HCT116 (cell line): ENCODE results near the gene MYH11. TPM values are rescaled to one million over a fixed set of nuclear protein-coding genes. Genes with fewer than 3 reads are reported as not detected.

Source experiments
- ATAC-seq: fragments of 200-7000 bp; cut with Tn5 transposase; 2 replicates; pipeline ENCODE4 v1.9.1; 2020; ENCODE audit warnings: mild to moderate bottlenecking, moderate library complexity
- BruUV-seq: library from RNA; stranded (reverse); fragments of 400-500 nt; replicated peaks from 2 replicates; lab custom pipeline; 2021; lab: Mats Ljungman, UMichigan
- CTCF ChIA-PET: fragments of 300-600 bp; sonication (Branson Sonifier 250); formaldehyde crosslinking; loops from one replicate; lab custom pipeline; 2021; ENCODE audit warnings: antibody characterized with exemption; lab: Charles Lee
- POLR2A ChIA-PET: fragments of 300-600, 350-600 bp; sonication (Branson Sonifier 250); formaldehyde crosslinking; loops from one replicate; lab custom pipeline; 2021; ENCODE audit warnings: antibody characterized with exemption; lab: Charles Lee
- RAD21 ChIA-PET, 2 experiments: fragments of 300-600 bp; sonication (Branson Sonifier 250); formaldehyde crosslinking; loops; one replicate each; lab custom pipeline; 2023; ENCODE audit warnings: low total read pairs in 2 of 2; ENCODE audit not compliant: uncharacterized antibody in 2 of 2, unreplicated experiment in 2 of 2, low non-redundant PET in 1 of 2; lab: Charles Lee
- DNase-seq: peaks from one replicate; pipeline ENCODE4 v3.0.0-alpha.2; 2010; ENCODE audit warnings: low read depth, low spot score
- H2AFZ ChIP-seq: fragments of 200-600 bp; shearing (Covaris generic), sonication (generic); 2 replicates; pipeline ENCODE4 v1.6.1; 2017; ENCODE audit warnings: low read depth, mixed run types, mixed read lengths, antibody characterized with exemption, low read length; ENCODE audit not compliant: poor library complexity, severe bottlenecking
- H3K27ac ChIP-seq: 2 replicates; pipeline ENCODE4 v1.5.1; 2012; ENCODE audit warnings: low read depth, low read length
- H3K27me3 ChIP-seq: fragments of 200-600 bp; sonication (generic); 2 replicates; pipeline ENCODE4 v1.6.1; 2016; ENCODE audit warnings: mixed run types, low read length, mixed read lengths; ENCODE audit not compliant: insufficient read depth
- H3K36me3 ChIP-seq, 2 experiments: fragments of 200-500 bp in 1 of 2; fragments of 200-600 bp in 1 of 2; sonication (Bioruptor generic) in 1 of 2; sonication (generic) in 1 of 2; 2 replicates each; pipeline versions ENCODE4 v1.5.1 to v1.6.1; 2014 to 2016; ENCODE audit warnings: low read length in 2 of 2, inconsistent platforms in 1 of 2, mixed read lengths in 1 of 2, mixed run types in 1 of 2; ENCODE audit not compliant: insufficient read depth in 2 of 2, control insufficient read depth in 1 of 2
- H3K4me1 ChIP-seq, 2 experiments: fragments of 200-600 bp in 1 of 2; sonication (generic) in 1 of 2; 2 replicates each; pipeline versions ENCODE4 v1.5.1 to v1.6.1; 2012 to 2017; ENCODE audit warnings: low read length in 2 of 2, inconsistent platforms in 1 of 2, mild to moderate bottlenecking in 1 of 2, mixed read lengths in 1 of 2, mixed run types in 1 of 2, moderate library complexity in 1 of 2; ENCODE audit not compliant: insufficient read depth in 2 of 2, control insufficient read depth in 1 of 2
- H3K4me2 ChIP-seq: fragments of 200-600 bp; sonication (generic); 2 replicates; pipeline ENCODE4 v1.6.1; 2017; ENCODE audit warnings: mixed run types, low read length, mixed read lengths
- H3K4me3 ChIP-seq, 2 experiments: fragments of 200-600 bp in 1 of 2; sonication (generic) in 1 of 2; replicated peaks in 1 of 2; 2 replicates each; pipeline ENCODE4 v1.5.1; 2011 to 2016; ENCODE audit warnings: low read length in 2 of 2, control low read depth in 1 of 2, low read depth in 1 of 2, mild to moderate bottlenecking in 1 of 2, mixed read lengths in 1 of 2, mixed run types in 1 of 2
- H3K79me2 ChIP-seq: fragments of 200-600 bp; sonication (generic); 2 replicates; pipeline ENCODE4 v1.6.1; 2017; ENCODE audit warnings: mild to moderate bottlenecking, mixed run types, low read length, moderate library complexity, mixed read lengths; ENCODE audit not compliant: insufficient read depth
- H3K9ac ChIP-seq: fragments of 200-600 bp; sonication (generic); 2 replicates; pipeline ENCODE4 v1.6.1; 2016; ENCODE audit warnings: low read length, mixed read lengths
- H3K9me2 ChIP-seq: fragments of 200-600 bp; sonication (generic), shearing (Covaris generic); 2 replicates; pipeline ENCODE4 v1.6.1; 2017; ENCODE audit warnings: mixed run types, mild to moderate bottlenecking, moderate library complexity; ENCODE audit not compliant: insufficient read depth
- H3K9me3 ChIP-seq, 2 experiments: fragments of 200-500 bp in 1 of 2; fragments of 200-600 bp in 1 of 2; sonication (Bioruptor generic) in 1 of 2; sonication (generic) in 1 of 2; 2 replicates each; pipeline ENCODE4 v1.6.1; 2014 to 2017; ENCODE audit warnings: low read length in 2 of 2, mixed read lengths in 2 of 2, inconsistent platforms in 1 of 2, low read depth in 1 of 2, mild to moderate bottlenecking in 1 of 2, mixed run types in 1 of 2, moderate library complexity in 1 of 2; ENCODE audit not compliant: control insufficient read depth in 1 of 2, insufficient read depth in 1 of 2
- H4K20me1 ChIP-seq: fragments of 200-600 bp; sonication (generic), shearing (Covaris generic); 2 replicates; pipeline ENCODE4 v1.6.1; 2017; ENCODE audit warnings: mixed run types, mild to moderate bottlenecking, moderate library complexity; ENCODE audit not compliant: insufficient read depth
- EZH2 ChIP-seq: fragments of 200-600 bp; sonication (generic); IDR thresholded peaks from 2 replicates; pipeline ENCODE4 v1.6.1; 2017; ENCODE audit warnings: antibody characterized with exemption, mixed run types
- EZH2phosphoT487 ChIP-seq: fragments of 200-600 bp; IDR thresholded peaks from 2 replicates; pipeline ENCODE4 v1.6.1; 2018; ENCODE audit warnings: antibody characterized with exemption, borderline replicate concordance
- FOSL1 ChIP-seq: IDR thresholded peaks from 2 replicates; pipeline ENCODE4 v1.6.1; 2012; ENCODE audit warnings: low read depth
- POLR2A ChIP-seq: IDR thresholded peaks from 2 replicates; pipeline ENCODE4 v1.7.0; 2011; ENCODE audit warnings: borderline replicate concordance; ENCODE audit not compliant: insufficient read depth, insufficient read length; ENCODE audit errors: extremely low read depth
- RAD21 ChIP-seq: IDR thresholded peaks from 2 replicates; pipeline ENCODE4 v1.6.1; 2012; ENCODE audit warnings: low read depth, mild to moderate bottlenecking
- SIN3A ChIP-seq: IDR thresholded peaks from 2 replicates; pipeline ENCODE4 v1.6.1; 2012; ENCODE audit warnings: low read depth
- SP1 ChIP-seq: IDR thresholded peaks from 2 replicates; pipeline ENCODE4 v1.6.1; 2012; ENCODE audit warnings: low read depth
- TCF7L2 ChIP-seq: IDR thresholded peaks from 2 replicates; pipeline ENCODE4 v1.7.0; 2011; ENCODE audit warnings: borderline replicate concordance, inconsistent platforms; ENCODE audit not compliant: insufficient read depth, insufficient read length; ENCODE audit errors: extremely low read depth
- YY1 ChIP-seq: IDR thresholded peaks from 2 replicates; pipeline ENCODE4 v1.6.1; 2011; ENCODE audit warnings: low read length, low read depth, moderate library complexity, mild to moderate bottlenecking; ENCODE audit not compliant: insufficient replicate concordance; ENCODE audit errors: extremely low read depth
- ZFX ChIP-seq: fragments of 450-650 bp; IDR thresholded peaks from 2 replicates; pipeline ENCODE4 v1.6.1; 2017
- intact Hi-C: fragments of 100-400 bp; cut with micrococcal nuclease; formaldehyde crosslinking; loops from 2 replicates; pipeline ENCODE4 v1.10.0; 2022
- total RNA-seq: library from RNA; stranded (reverse); gene quantifications from one replicate; pipeline ENCODE4 v1.2.1, GENCODE V29; 2021; ENCODE audit not compliant: unreplicated experiment
- TF ChIP-seq, protein P1 (sequence below): IDR thresholded peaks from 2 replicates; pipeline ENCODE4 v1.6.1; 2011; ENCODE audit warnings: mild to moderate bottlenecking, low read length, moderate library complexity; ENCODE audit not compliant: insufficient replicate concordance; ENCODE audit errors: extremely low read depth
- TF ChIP-seq, protein P2 (sequence below), 3 experiments: fragments of 200-600 bp in 1 of 3; sonication (generic) in 1 of 3; IDR thresholded peaks in 2 of 3; conservative IDR thresholded peaks in 1 of 3; 2 replicates each; pipeline ENCODE4 v1.5.1; 2012 to 2017; ENCODE audit warnings: low read depth in 2 of 3, low read length in 2 of 3, antibody characterized with exemption in 1 of 3, borderline replicate concordance in 1 of 3, control low read depth in 1 of 3, mild to moderate bottlenecking in 1 of 3, mixed read lengths in 1 of 3, mixed run types in 1 of 3, moderate library complexity in 1 of 3; ENCODE audit not compliant: insufficient read depth in 1 of 3

MYH11 gene
- total RNA-seq, 1 experiment from 2014 or later, result 0.61 TPM

DNA sequence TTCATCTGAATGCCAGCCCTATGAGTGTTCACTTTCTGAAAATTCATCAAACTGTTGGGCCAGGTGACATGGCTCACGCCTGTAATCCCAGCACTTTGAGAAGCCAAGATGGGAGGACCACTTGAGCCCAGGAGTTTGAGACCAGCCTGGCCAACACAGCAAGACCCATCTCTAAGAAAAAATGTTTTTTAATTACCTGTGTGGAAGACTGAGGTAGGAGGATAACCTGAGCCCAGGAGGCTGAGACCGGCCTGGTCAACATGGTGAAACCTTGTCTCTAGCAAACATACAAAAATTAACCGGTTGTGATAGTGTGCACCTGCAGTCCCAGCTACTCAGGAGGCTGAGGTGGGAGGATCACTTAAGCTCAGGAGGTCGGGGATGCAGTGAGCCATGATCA, 10.3 kb downstream of the MYH11 start:
- H3K79me2 ChIP-seq, result no peaks in the 10 kb centered on the region

DNA sequence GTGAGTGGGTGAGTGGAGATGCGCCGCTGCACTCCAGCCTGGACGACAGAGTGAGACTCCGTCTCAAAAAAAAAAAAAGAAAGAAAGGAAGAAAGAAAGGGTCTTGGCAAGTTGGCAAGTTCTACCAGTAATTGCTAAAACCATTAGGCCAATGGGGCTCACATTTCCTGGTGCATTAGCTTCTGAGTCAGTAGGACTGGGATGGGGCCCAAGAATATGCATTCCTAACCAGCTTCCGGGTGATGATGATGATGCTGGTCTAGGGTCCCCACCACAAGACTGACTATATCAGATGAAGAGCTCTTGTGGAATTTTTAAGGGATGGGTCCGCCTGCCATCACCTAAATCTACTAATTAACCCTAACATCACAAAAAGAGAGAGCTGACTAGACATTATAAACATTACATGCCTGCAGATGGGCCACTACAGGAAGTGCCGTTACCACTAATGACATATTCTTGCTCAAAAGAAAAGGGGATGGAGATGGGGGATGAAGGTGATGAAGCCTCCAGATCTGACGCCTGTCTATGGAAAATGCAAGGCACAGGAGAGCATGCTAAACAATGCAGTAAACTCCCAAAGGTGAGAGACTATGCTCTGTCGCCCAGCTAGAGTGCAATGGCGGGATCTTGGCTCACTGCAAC, 13.1 kb downstream of the MYH11 start:
- Histone ChIP-seq H3K4me1 (no peaks in the 10 kb centered on the region), H3K36me3 (no peaks in the 10 kb centered on the region), H3K9ac (no peak overlapping the region), H3K4me3 (no peak overlapping the region), H3K27ac (no peak overlapping the region)
- RAD21 ChIA-PET, result no interaction called here
- BruUV-seq, result no TSS peak
- CTCF ChIA-PET, result no interaction called here
- TF ChIP-seq EZH2phosphoT487 (no peak), SP1 (no peak), RAD21 (no peak), SIN3A (no peak), POLR2A (no peak), ZFX (no peak), EZH2 (no peak), TCF7L2 (no peak), YY1 (no peak)
- TF ChIP-seq, protein P1, sequence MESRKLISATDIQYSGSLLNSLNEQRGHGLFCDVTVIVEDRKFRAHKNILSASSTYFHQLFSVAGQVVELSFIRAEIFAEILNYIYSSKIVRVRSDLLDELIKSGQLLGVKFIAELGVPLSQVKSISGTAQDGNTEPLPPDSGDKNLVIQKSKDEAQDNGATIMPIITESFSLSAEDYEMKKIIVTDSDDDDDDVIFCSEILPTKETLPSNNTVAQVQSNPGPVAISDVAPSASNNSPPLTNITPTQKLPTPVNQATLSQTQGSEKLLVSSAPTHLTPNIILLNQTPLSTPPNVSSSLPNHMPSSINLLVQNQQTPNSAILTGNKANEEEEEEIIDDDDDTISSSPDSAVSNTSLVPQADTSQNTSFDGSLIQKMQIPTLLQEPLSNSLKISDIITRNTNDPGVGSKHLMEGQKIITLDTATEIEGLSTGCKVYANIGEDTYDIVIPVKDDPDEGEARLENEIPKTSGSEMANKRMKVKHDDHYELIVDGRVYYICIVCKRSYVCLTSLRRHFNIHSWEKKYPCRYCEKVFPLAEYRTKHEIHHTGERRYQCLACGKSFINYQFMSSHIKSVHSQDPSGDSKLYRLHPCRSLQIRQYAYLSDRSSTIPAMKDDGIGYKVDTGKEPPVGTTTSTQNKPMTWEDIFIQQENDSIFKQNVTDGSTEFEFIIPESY, result no peak
- TF ChIP-seq, protein P2, sequence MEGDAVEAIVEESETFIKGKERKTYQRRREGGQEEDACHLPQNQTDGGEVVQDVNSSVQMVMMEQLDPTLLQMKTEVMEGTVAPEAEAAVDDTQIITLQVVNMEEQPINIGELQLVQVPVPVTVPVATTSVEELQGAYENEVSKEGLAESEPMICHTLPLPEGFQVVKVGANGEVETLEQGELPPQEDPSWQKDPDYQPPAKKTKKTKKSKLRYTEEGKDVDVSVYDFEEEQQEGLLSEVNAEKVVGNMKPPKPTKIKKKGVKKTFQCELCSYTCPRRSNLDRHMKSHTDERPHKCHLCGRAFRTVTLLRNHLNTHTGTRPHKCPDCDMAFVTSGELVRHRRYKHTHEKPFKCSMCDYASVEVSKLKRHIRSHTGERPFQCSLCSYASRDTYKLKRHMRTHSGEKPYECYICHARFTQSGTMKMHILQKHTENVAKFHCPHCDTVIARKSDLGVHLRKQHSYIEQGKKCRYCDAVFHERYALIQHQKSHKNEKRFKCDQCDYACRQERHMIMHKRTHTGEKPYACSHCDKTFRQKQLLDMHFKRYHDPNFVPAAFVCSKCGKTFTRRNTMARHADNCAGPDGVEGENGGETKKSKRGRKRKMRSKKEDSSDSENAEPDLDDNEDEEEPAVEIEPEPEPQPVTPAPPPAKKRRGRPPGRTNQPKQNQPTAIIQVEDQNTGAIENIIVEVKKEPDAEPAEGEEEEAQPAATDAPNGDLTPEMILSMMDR (IDR thresholded peaks at IDR 0.05 in 2 of 3, conservative IDR thresholded peaks at IDR 0.05 in 1 of 3; ENCODE audit: borderline replicate concordance in 1 of 3, insufficient read depth in 1 of 3, low read depth in 2 of 3, low read length in 2 of 3), result no peak
- TF ChIP-seq, all 23 proteins: peak for 0
- Histone ChIP-seq H3K9me3 (no peaks in the 10 kb centered on the region), H3K79me2 (no peaks in the 10 kb centered on the region), H3K4me2 (no peak overlapping the region), H4K20me1 (no peaks in the 10 kb centered on the region), H3K27me3 (no peaks in the 10 kb centered on the region), H3K9me2 (no peaks in the 10 kb centered on the region), H2AFZ (no peak overlapping the region)
- POLR2A ChIA-PET, result no interaction called here
- DNase-seq (no peak), ATAC-seq (no peak)
- intact Hi-C loops, result no loop called here

More for the DNA sequence above, 10.3 kb downstream of the MYH11 start:
- no peaks in the 10 kb centered on the region for H3K4me1 ChIP-seq
- ATAC-seq (no peak), DNase-seq (no peak)
- ChIA-PET POLR2A (no interaction called here), CTCF (no interaction called here), RAD21 (no interaction called here)
- intact Hi-C loops, result no loop called here
- BruUV-seq, result no TSS peak
- no peaks in the 10 kb centered on the region for H3K27me3 ChIP-seq
- no peaks in the 10 kb centered on the region for H3K9me3 ChIP-seq
- H2AFZ ChIP-seq, result no peak overlapping the region
- H3K9ac ChIP-seq, result no peak overlapping the region
- H3K27ac ChIP-seq, result no peak overlapping the region
- no peaks in the 10 kb centered on the region for H3K9me2 ChIP-seq
- no peaks in the 10 kb centered on the region for H3K36me3 ChIP-seq
- TF ChIP-seq FOSL1 (no peak), SP1 (no peak)
- H3K4me3 ChIP-seq, result no peak overlapping the region
- H3K4me2 ChIP-seq, result no peak overlapping the region
- H4K20me1 ChIP-seq, result no peaks in the 10 kb centered on the region
